Activated CD8-positive, alpha-beta memory T cell treated with anti-CD3 and anti-CD28 coated beads for 24 hours (primary cell): ENCODE results near the gene CD300LG.
"Not testable (repeated sequence)": the region's sequence is repeated elsewhere in the genome, so short reads cannot be mapped to it uniquely, and the experiment has no call there.

Experiments
- DNase-seq: peaks from one replicate; pipeline ENCODE4 v3.0.0-alpha.2; 2020

CD300LG gene

DNA sequence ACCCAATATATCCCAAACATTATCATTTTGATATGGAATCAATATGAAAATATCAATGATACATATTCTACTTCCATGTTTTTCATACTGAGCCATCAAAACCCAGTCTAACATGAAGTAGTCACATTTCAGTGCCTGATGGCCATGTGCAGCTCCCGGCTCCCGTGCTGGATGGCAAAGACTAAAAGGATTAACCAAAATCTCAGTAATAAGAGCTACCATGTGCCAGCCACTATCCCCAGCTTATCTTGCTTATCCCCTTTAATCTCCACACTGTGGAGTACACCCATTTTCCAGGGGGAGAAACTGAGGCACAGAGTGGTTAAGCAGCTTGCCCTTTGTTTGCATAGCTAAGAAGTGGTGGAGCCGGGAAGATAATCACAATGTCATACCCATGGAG, 9.2 kb downstream of the CD300LG start:
- no peak for DNase-seq

DNA sequence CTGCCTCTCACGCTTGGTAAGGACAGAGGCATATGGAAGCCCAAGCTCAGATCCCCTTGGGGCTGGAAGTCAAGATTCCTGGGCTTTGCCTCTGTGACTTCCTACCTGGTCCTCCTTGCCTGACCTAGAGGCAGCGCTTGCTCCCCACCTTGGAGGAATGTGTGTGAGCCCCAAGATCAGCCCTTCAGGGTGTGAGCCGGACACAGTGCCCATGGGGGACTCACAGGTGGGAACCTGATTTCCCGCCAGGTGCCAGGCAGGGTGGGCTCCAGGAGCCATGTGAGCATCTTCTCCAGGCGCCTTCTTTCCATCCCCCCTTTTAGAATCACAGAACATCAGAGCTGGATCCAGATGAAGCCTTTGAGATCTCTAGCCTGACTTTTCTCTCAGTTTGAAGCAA, 10.2 kb downstream of the CD300LG start:
- DNase-seq: no peak

DNA sequence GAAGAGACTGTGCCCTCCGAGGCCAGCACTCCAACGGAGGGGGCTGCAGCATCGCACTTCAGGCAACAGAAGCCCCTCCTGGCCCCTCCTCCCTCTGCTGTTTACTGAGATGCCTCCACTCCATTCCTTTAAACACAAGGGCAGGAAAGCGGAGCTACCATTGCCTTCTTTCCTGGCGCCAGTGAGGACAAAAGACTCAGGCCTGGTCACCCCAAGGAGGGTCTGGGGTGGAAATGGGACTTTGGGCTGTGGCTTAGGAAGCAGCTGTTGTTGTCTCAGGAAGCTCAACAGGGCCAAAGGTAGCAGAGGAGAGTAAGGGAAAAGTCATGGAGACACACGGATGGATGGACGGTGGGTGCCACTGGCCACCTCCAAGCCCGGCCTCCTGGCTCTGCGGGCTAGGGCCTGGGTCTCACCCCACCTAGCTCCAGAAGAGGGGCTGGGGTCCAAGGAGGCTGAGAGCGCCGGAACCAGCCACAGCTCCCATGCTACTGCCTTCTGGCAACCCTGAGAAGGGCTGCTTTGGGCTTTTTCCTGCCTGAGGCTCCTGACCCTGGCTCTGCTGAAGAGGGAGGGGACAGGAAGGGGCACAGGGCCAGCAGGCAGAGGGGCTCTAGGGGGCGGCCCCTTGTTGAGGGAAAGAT, 11.1 kb downstream of the CD300LG start:
- no peak for DNase-seq

DNA sequence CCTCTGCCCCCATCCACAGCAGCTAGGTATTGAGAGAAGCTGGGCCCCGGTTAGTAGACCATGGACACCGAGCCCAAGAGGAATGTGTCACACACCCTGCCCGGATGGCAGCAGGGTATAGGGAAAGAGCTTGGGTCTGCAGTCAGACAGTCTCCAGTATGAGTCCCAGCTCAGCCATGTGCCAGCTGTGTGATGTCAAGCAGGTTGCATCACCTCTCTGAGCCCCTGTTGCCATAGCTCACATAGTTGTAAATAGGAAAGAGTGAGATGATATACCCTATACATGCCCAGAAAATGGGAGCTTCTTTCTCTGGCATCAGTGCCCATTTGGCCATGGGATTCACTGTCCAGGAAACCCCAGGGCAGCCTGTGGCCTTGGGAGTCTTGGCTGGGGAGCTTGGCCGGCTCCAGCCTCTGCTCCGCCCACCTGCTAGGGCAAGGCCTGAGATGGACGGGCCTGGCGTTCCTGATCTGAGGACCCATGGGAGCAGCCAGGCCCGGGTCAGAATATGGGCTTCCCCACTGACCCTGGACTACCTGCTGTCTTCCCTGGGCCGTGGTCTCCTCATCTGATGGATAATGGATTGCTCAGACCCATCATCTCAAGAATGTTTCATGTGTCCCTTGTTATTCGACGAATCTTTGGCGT, 13.2 kb downstream of the CD300LG start:
- DNase-seq: no peak

GRCh38 chr17:43860927-43861622, 14.1 kb downstream of the CD300LG start:
- DNase-seq: no peak

- no peak for DNase-seq
Observed at GRCh38 chr17:43861960-43862359, 15.0 kb downstream of the CD300LG start.

DNA sequence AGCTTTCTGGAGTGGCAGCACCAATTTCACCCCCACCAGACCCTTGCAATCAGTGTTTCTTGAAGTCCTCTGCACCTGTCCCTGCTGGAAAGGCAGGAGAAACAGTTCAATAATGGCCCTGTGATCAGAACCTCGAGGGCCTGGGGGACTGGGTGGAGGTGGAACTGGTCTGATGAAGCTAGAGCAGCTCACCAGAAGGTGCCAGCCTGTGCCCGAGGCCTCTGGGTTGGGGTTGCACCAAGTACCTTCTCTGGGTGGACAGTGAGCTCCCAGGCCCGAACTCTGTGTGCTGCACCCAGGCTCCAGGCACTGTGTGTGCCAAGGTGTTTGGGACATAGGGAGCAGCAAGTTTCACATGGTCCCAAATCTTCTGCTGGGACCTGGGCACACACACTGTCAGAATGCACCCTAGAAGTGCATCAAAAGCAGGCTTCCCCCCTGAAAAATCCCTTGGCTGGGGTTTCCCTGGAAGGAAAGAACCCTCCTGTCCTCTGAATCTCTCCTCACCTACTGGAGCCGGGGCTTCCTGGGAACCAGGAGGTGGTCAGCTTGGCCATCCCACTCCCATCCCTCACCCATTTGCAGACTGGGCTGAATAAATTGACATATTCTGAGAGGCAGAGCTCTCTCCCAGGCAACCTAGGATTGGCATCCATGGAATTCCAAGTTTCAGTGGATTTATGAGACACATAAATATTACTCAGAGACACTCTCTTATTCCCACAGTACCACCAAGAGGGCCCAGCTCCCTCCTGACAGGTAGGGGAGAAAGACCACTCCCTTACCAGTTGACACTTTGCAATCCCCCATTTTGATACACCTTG, 17.4 kb downstream of the CD300LG start:
- DNase-seq: no peak

GRCh38 chr17:43868226-43868994, 21.4 kb downstream of the CD300LG start:
- DNase-seq: no peak

DNA sequence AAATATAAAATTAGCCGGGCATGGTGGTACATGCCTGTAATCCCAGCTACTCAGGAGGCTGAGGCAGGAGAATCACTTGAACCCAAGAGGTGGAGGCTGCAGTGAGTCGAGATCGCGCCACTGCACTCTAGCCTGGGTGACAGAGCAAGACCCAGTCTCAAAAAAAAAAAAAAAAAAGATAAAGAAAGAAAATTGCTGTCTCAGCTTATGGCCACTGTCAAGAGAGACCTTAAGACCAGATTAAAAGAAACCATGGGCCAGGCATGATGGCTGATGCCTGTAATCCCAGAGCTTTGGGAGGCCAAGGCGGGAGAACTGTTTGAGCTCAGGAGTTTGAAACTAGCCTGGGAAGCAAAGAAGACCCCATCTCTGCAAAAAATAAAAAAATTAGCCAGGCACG, 22.1 kb downstream of the CD300LG start:
- DNase-seq: not testable (repeated sequence)

DNA sequence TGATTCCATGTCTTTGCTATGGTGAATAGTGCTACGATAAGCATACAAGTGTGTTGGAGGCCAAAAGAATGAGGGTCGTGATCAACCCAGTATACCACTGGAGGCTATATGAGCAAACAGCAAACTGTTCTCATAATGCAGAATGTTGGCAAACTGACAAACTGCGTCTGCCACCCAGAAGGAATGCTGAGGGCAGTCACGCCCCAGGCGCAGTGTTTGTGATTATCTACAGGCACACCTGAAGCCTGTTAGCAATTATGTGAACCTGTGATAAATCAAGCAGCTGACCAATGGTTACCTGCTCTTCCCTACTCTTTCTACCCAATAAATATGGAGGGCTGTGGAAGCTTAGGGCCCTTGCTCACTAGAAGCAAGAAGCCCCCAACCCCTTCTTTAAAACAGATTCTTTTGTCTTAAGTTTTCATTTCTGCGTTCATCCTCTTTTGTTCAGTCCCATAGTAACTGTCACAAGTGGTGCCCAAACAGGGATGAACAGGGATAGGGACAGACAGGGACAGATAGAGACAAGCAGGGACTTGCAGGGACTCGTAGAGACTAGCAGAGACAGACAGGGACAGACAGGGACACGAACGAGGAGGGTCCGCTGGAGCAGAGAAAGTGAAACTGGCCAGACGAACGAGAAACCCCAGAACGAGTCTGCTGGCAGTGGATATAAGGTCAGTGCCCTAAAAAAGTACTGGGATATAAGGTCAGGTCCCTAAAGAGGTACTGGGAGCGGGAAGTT, 25.1 kb downstream of the CD300LG start:
- DNase-seq: no peak

DNA sequence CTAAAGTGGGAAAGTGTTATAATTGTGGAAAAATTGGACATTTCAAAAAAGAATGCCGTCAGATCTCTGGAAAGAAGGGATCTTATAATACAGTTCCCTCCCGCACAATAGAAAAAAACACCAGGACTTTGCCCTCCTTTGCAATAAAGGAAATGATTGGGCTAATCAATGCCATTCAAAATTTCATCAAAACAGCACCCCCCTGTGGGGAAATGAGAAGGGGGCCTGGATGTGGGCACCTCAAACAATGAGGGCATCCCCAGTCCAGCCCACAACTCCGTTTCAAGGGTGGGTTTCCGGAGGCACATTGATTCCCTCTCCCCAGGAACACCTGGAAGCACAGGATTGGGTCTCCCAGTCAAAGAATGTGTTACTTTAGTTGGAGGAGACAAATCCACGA, 26.1 kb downstream of the CD300LG start:
- no peak for DNase-seq

GRCh38 chr17:43873815-43874214, 26.8 kb downstream of the CD300LG start:
- no peak for DNase-seq

DNA sequence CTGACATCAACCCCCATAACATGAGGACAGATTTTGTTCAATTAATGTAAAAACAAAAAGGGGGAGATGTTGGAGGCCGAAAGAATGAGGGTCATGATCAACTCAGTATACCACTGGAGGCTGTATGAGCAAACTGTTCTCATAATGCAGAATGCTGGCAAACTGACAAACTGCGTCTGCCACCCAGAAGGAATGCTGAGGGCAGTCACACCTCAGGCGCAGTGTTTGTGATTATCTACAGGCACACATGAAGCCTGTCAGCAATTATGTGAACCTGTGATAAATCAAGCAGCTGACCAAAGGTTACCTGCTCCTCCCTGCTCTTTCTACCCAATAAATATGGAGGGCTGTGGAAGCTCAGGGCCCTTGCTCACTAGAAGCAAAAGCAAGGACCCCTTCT, 27.3 kb downstream of the CD300LG start:
- DNase-seq: no peak

- no peak for DNase-seq
Observed at GRCh38 chr17:43875476-43876147, 28.6 kb downstream of the CD300LG start.

- DNase-seq: no peak
Observed at GRCh38 chr17:43877031-43877430, 30.1 kb downstream of the CD300LG start.

DNA sequence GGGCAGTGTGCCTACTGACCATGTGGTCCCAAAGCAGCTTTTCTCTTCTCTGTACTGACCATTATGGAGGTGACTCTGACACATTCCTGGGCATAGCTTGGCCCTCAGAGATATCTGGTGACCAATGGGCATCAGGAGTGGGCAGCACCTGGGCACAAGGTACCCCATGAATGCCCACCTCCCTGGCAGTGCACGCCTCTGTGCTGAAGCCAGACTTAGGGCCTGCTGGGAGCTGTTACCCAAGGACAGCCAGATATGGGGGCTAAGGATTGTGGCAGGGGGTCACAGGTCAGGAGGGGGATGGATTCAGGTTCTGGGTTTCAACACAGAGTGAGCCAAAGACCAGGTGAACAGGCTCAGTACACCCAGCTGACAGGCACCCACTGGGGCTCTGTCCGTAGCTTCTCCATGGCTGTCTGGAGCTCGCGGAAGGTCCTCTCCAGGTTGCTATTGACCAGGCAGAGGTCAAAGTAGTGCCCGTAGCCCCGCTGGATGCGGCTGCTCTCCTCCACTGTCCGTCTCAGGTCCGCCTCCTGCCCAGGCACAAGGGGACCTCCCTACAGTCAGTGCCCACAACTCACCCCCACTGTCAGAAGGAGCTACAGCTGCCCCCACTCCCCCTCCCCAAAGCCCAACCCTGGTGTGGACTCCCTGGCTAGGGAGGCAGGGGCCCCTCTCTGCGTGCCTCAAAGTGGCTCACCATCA, 30.6 kb downstream of the CD300LG start:
- no peak for DNase-seq

DNA sequence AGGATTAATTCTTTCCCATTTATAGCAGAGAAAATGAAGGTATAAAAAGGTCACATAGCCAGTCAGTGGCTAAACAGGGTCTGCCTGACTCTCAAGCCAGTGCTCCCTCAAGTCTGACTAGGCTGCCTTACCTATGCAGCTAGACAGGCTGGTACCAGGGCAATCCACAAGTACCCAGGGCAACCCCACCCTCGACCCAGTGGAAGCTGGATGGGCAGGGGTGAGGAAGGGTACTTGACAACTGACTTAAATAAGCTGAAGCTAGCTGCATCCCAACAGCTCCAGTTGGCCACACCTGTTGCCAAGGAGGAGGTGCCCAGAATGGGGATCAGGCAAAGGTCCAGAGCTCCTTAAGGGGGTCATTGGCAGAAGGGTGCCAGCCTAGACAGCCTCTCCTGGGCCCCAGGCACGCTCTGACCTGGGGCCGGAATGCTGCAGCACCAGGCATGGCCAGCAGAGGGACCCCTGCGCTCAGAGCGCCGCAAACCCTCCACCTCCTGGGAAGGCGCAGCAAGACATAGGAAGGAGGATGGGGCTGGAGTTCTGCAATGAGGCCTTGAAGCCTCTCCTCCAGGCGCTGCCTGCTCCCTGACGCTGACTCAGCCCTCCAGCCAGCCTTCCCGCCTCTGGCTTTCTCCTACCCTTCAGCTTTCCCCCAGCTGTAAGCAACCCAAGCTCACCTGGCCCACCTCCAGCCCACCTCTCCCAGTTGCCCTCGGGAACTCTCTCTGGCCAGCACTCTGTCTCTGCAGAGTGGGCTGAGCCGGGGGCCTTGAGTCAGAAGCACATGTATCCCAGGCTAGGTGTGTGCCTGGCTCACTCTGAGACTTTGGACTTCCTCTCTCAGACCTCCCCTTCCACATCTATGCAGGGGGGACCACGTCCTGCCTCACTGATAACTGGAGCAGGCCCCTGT, 31.5 kb downstream of the CD300LG start:
- peak; percentile 90 for DNase-seq

- DNase-seq: no peak
Observed at GRCh38 chr17:43879723-43880419, 32.9 kb downstream of the CD300LG start.
